C1 segment of cervical spinal cord (tissue), 14 donors: Measurements from ENCODE around the gene PNPLA7.
"Not testable (repeated sequence)": the region's sequence is repeated elsewhere in the genome, so short reads cannot be mapped to it uniquely, and the experiment has no call there.

ENCODE experiments used
- DNase-seq, 14 donors: peaks; one replicate each; lab custom pipeline; 2025; lab: John Stamatoyannopoulos, UW

Gene PNPLA7

GRCh38 chr9:137543237-137543963 lies 6.8 kb downstream of the PNPLA7 start:
- DNase-seq = no peak

DNA sequence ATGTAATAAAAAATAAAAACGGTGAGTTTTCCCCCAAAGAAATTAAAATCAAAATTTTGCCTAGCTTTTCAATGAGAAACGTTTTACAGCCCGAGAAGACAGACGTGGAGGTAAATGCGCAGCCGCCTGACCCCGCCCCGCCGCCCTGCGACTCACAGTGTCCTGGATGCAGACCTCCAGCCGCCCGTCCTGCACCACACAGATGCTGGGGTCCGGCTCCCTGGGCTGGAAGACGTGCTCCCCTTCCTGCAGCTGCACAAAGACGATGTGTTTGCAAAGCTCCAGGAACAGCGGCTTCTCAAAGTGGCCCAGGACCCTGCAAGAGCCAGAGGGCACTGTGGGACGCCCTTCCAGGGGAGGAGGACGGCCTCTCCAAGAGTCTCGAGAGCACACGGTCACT lies 7.7 kb downstream of the PNPLA7 start:
- DNase-seq = no peak

- no peak for DNase-seq
Measured at GRCh38 chr9:137540536-137540935, 9.7 kb downstream of the PNPLA7 start.

DNA sequence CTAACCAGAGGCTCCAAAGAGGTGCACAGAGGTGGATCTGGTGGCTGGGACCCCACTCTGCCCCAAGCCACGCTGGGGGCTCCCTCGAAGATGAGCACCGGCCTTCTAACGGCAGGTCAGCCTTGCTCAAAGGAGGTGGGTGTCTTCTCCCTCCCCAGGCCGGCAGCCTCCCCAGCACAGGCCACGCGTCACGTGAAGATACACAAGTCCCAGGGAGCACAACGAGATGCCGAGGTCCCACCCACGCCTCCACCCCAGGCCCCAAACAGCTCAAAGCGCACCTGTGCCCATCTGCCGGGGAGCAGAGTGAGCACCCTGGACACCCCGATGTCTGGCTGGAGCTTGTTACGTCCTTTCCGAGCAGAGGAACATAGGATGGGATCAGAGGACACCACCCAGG lies 12.1 kb downstream of the PNPLA7 start:
- no peak for DNase-seq

GRCh38 chr9:137536594-137537131 lies 13.5 kb downstream of the PNPLA7 start:
- DNase-seq = not testable (repeated sequence)

DNA sequence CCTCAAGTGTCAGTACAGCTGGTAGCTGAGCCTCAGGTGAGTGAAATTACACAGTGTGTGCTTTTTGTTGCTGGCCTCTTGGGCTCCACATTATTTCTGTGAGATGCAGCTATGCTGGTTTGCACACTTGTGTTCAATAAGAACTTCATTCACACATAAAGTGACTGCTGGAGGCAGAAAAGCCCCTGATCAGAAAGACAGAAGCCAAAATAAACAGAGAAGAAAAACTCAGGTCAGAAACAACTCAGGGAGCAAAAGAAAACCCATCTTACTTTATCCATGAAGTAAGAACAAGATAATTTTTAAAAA lies 15.1 kb downstream of the PNPLA7 start:
- DNase-seq = no peak

DNA sequence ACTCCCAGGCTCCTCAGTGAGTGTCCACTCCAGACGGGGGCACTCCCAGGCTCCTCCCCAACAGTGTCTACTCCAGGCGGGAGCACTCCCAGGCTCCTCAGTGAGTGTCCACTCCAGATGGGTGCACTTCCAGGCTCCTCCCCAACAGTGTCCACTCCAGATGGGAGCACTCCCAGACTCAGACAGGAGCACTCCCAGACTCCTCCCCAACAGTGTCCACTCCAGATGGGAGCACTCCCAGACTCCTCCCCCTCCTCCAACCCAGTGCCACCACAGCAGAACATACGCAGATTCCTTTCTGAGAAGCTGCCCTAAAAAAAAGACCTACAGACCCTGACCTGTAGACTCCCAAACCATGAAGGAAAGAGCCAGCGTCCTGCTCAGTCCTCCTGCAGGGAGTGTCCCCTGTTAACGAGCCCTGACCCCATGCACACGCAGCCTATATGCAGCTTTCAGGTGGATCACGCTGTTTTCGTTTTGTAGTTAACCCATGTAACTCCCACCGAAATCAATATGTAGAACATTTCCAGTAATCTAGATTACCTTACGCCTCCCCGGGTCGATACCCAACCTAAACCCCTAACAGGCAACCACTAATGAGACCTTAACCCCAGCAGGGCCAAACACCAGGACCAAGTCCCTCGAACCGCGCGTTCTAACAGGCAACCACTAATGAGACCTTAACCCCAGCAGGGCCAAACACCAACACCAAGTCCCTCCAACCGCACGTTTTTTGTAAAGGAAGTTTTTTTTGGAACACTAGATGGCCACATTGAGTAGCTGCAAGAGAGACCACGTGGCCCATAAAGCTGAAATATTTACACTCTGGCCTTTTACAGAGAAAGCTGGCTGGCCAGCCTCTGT lies 15.7 kb downstream of the PNPLA7 start:
- DNase-seq = no peak

DNA sequence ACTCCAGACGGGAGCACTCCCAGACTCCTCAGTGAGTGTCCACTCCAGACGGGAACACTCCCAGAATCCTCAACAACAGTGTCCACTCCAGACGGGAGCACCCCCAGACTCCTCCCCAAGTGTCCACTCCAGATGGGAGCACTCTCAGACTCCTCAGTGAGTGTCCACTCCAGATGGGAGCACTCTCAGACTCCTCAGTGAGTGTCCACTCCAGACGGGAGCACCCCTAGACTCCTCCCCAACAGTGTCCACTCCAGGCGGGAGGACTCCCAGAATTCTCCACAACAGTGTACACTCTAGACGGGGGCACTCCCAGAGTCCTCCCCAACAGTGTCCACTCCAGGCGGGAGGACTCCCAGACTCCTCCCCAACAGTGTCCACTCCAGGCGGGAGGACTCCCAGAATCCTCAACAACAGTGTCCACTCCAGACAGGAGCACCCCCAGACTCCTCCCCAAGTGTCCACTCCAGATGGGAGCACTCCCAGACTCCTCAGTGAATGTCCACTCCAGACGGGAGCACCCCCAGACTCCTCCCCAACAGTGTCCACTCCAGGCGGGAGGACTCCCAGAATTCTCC lies 17.2 kb downstream of the PNPLA7 start:
- not testable (repeated sequence) for DNase-seq

DNA sequence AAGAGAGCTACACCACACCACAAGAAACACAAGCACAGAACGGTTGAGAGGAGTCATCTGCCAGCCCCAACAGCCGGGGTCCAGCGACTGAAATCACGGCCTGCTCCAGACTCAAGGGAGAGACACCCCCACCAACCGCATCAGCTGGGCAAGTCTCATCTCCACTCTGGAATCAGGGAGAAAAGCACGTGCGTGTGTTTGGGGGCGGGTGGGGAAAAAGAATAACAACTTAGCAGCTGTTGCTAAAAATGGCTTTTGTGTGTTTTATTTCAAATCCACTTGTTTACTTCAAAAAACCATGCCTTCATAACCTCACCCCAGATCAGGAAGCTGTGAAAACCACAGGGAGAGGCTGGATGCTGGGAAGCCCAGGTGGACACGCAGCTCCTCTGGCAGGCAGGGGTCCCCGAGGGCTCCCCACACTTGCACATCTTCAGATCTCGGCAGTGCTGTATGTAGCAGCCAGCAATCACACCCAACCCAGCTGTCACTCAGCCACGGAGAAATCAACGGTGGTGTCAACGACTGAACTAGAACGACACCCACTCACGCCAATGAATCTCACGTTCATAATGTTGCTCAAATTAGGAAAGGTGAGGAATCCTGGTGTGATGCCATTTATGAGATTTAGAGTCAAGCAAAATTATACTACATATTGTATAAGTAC lies 19.0 kb downstream of the PNPLA7 start:
- DNase-seq = no peak

DNA sequence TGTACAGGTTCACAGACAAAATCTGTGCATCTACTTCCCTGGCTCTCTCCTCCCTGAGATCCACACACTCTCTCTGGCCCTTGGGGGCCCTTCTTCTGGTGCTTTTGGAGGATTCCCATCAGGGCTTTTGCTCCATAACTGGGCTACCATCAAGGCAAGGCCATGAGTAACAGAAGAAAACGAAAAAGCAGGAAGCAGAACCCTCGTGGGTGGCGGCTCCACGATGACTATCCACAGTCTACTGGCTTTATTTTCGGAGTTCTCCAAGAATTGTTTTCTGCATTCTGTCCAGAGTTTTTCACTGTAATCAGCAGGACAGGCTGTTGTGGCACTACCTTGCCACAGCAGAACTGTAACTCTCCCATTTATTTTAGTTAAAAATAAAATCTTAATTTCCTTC lies 19.9 kb downstream of the PNPLA7 start:
- no peak for DNase-seq

DNA sequence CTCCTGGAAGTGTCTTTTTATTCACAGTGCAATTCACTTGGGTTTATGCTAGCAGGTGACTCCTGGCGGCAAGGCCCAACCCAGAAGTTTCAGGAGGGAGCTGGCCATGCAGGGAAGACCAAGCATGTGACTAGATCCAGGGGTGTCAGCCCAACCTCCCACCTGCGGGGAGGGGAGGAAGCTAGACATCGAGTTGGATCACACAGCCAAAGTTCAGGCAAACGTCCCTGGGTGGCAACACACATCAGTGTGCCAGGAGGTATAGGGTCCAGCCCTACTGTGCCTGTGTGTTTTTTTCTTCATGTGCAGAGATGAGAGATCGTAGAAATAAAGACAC lies 25.3 kb downstream of the PNPLA7 start:
- no peak for DNase-seq

GRCh38 chr9:137524161-137524980 lies 25.8 kb downstream of the PNPLA7 start:
- no peak for DNase-seq

- DNase-seq = no peak
Measured at GRCh38 chr9:137522746-137523455, 27.3 kb downstream of the PNPLA7 start.

DNA sequence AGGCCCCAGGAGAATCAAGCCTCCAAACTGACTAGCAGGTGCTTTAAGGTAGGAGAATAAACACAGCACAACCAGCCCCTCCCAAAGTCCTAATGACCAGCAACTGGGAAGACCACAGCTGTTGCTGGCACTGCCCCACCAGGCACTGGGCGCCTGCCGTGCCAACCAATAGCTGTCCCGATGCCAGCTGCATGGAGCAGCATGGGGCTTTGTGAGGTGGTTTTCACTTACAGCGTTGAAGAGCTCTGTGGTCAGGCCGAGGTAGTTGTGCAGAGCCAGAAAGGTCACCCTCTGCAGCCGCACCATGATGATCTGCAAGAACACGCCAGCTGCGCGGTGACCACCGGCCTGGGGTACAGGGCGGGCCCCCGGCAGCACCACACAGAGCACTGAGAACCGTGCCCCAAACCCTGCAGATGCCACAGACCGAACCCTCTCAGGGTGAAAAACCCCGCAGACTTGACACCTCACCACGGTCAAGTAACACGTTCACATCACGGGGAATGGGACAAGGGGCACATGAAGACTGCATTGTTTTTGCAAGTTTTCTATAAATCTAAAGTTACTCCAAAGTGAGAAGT lies 28.7 kb downstream of the PNPLA7 start:
- no peak for DNase-seq

- DNase-seq = no peak
Measured at GRCh38 chr9:137520614-137521404, 29.4 kb downstream of the PNPLA7 start.

DNA sequence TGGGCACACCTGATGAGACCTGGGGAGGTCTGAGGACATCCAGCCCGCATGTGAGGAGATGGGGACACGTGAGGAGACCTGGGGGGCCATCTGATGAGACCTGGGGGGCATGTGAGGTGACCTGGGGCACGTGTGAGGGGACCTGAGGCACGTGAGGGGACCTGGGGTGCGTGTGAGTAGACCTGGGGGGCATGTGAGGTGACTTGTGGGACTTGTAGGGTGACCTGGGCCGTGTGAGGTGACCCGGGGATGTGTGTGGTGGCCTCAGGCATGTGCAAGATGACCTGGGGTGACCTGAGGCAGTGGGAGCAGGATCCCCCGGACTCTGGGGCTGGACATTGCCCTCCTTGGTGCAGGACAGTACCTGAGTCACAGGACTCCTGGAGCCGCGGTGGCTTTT lies 30.6 kb downstream of the PNPLA7 start:
- DNase-seq = no peak

DNA sequence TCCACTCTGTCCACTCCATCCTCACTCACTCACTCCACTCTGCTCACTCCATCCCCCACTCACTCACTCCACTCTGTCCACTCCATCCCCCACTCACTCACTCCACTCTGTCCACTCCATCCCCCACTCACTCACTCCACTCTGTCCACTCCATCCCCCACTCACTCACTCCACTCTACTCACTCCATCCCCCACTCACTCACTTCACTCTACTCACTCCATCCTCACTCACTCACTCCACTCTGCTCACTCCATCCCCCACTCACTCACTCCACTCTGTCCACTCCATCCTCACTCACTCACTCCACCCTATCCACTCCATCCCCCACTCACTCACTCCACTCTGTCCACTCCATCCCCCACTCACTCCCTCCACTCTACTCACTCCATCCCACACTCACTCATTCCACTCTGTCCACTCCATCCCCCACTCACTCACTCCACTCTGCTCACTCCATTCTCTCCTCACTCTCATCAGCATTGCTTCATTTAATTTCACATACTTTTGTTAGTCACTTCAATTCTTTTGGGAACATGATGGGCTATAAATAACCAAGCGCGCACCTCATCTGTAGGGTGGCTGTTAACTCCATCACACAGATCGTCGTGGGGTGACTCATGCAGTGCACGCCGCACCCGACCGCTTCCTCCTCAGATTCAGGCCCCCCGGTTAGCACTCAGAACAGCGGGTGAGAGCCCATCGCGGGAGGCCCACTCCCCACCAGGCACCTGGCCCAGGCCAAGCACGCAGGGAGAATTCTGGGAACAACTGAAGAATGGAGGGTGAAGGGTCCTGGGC lies 31.3 kb downstream of the PNPLA7 start:
- not testable (repeated sequence) for DNase-seq

- no peak for DNase-seq
Measured at GRCh38 chr9:137516144-137516917, 33.9 kb downstream of the PNPLA7 start.
